ENCODE measurements around the gene NSF. TPM values are rescaled to one million over a fixed set of nuclear protein-coding genes. Genes with fewer than 3 reads are reported as not detected.
A peak's percentile ranks its signal among the peaks of the same experiment; 100 is the strongest.
"Not testable (repeated sequence)": the region's sequence is repeated elsewhere in the genome, so short reads cannot be mapped to it uniquely, and the experiment has no call there.

NSF gene
- total RNA-seq = 44.7 TPM

GRCh38 chr17:46590157-46591146 is at the start of gene NSF:
Gene NSF, plus strand, starts transcription at chr17:46590669. Its CDS starts 107 bp downstream, at chr17:46590776.
- not testable (repeated sequence) for DNase-seq (ENCODE audit: low spot score)

DNA sequence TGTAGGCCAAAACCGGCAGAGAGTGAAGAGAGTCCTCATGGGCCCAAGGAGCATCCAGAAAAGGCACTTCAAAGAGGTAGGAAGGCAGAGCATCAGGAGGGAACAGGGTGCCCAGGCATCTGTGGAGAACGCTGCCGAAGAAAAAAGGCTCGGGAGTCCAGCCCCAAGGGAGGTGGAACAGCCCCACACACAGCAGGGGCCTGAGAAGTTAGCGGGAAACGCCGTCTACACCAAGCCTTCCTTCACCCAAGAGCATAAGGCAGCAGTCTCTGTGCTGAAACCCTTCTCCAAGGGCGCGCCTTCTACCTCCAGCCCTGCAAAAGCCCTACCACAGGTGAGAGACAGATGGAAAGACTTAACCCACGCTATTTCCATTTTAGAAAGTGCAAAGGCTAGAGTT is 41.9 kb upstream of the NSF start:
- DNase-seq (ENCODE audit: low spot score) = not testable (repeated sequence)

GRCh38 chr17:46559155-46559554 is 31.3 kb upstream of the NSF start:
- DNase-seq (ENCODE audit: low spot score) = not testable (repeated sequence)

- not testable (repeated sequence) for DNase-seq (ENCODE audit: low spot score)
These were observed 30.4 kb upstream of the NSF start for GRCh38 chr17:46560048-46560447.

DNA sequence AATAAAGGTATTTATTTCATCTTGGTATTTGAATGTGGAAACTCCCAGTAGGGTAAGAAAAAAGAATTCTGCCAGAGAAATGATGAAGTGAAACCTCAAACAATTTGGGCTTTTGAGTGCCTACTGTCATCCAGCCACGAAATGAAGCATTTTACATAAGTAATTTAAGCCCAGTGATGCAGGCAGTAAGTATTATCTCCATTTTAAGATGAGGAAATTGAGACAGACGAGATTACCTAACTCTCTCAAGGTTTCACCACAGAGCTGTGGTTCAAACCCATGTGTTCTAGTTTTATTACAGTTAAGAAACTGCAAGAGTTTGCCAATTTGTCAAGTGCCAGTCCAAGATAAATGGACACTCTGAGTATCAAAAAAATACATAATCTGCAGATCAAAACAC is 24.2 kb upstream of the NSF start:
- not testable (repeated sequence) for DNase-seq (ENCODE audit: low spot score)

- not testable (repeated sequence) for DNase-seq (ENCODE audit: low spot score)
These were observed 23.5 kb upstream of the NSF start for GRCh38 chr17:46566980-46567379.

- DNase-seq (ENCODE audit: low spot score) = not testable (repeated sequence)
These were observed 18.7 kb upstream of the NSF start for GRCh38 chr17:46571796-46572195.

DNA sequence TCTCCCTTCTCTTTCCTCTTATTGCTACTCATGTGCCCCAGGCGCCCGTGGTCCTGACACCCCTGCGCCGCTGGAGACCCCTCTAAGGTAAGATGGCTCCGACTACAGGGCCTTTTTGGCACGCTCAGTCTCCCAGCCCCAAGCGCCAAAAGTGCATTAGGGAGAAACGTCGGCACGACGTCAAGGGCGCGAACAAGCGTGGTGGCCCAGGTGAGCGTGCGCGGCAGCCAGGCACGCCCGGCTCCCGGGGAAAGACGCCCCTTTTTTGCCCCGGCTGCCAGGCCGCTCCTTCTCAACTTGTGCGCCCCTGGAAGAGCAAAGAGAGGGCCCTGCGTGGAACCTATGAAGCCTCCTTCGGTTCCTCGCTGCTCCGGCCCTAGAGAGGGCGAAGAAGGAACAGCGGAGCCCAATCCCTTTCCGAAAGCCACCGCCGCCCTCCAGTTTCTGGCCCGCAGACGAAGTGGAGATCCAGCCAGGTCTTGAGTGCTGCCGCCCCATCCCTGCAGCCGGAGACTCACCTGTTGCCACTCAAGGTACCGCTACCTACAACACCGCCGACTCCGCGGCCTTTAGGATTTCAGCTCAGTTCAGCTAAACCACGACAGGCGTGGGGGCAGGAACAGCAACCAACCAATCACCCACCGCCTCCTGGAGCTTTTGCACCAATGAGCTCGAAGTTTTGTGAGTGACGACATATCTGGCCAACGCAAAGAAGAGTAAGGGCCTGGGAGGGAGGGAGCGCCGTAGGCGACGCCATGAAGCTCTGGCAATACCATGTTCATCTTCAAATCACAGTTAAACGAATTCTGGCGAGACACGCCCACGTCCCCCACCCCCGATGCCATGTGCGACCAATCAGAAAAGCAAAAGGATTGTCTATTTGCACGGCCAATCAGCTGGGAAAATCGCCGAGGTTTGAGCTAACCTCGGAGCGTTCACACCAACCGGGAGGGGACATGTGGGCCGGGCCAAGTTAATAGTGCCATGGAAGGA is 11.1 kb upstream of the NSF start, which contains the start of gene ARL17A:
TSS of gene ARL17A (minus strand) at position 609 of the 993 bp plus-strand sequence. CDS start 3,369 bp downstream, outside the sequence.
- DNase-seq (ENCODE audit: low spot score) = peak; percentile 86

DNA sequence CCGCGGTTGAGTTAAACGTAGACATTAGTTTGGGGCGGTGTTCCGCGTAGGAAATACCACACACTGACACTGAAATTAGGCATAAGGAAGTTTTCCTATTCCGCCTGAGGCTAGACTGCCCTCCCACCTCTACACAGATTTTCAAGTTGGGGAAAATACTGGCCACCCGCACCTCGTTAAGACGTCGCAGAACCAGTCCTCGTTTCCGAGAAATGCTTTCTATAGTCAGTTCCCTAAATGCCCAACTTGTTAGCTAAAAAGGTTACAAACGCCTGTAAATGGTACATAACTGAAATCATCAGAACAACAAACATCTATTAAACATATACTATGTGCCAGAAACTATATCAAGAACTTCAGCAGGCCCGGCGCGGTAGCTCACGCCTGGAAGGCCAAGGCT is 10.4 kb upstream of the NSF start:
- DNase-seq (ENCODE audit: low spot score) = not testable (repeated sequence)

- DNase-seq (ENCODE audit: low spot score) = not testable (repeated sequence)
These were observed 5.0 kb upstream of the NSF start for GRCh38 chr17:46585444-46585843.

DNA sequence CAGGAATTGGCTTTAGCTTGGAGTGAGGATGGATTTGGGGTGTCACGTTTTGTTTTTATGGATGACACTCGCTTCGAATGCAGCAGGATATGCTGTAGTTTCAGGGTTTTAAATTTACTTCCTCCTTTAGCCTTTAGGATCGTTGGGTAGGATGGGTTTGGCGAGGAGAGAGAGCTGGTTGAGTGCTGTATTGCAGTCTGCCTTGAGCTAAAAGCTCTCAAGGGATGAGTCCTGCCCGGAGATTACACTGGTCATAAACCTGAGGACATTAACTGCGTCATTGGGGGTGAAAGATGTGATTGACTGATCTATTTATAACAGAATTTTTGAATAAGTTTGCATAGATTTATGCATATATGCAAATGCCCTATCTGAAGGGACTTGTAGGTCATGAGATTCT is 863 bp downstream of the NSF start:
- not testable (repeated sequence) for DNase-seq (ENCODE audit: low spot score)

GRCh38 chr17:46598344-46598931 is 8.0 kb downstream of the NSF start:
- not testable (repeated sequence) for DNase-seq (ENCODE audit: low spot score)

DNA sequence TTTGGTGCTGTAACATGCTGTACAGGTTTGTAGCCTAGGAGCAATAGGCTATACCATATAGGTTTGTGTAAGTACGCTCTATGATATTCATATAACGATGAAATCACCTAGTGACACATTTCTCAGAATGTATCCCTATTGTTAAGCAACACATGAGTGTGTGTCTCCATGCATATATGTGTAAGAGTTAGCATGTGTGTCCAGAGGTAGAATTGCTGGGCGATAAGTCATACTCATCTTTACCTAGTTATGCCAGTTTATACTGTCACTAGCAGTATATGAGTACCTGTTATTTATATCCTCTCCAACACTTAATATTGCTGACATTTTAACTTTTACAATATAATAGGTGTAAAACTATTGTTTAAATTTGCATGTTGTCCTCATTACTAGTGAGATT is 10.3 kb downstream of the NSF start:
- DNase-seq (ENCODE audit: low spot score) = not testable (repeated sequence)

GRCh38 chr17:46603125-46603524 is 12.7 kb downstream of the NSF start:
- DNase-seq (ENCODE audit: low spot score) = not testable (repeated sequence)

DNA sequence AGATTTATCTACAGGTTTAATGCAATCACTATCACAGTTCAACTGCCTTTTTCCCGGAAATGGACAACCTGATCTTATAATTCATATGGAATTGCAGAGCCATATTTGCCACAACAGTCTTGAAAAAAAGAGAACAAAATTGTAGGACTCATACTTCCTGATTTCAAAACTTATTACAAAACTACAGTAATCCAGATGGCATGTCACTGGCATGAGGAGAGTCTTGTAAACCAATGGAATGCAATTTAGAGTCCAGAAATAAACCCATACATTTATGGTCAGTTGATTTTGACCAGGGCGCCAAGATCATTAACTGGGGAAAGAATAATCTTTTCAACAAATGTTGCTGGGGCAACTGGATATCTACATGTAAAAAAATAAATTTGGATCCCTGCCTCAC is 20.8 kb downstream of the NSF start:
- not testable (repeated sequence) for DNase-seq (ENCODE audit: low spot score)

DNA sequence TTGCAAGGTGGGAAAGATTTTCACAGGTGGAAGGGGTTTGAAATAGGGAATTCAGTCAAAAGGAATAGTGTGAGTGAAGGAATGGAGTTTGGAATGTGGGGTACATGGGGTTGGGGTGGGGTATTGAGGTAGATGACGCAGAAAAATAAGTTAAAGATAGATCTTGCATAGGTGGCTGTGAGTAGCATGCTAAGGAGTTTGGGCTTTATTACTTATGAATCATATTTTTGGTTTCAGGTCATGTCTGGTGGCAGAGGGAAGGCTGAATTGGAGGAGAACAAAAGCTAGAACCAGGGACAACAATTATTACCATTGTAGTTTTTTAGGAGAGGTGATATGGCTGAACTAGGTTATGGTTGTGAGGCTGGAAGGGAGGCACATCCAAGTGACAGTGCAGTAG is 23.4 kb downstream of the NSF start:
- DNase-seq (ENCODE audit: low spot score) = not testable (repeated sequence)

DNA sequence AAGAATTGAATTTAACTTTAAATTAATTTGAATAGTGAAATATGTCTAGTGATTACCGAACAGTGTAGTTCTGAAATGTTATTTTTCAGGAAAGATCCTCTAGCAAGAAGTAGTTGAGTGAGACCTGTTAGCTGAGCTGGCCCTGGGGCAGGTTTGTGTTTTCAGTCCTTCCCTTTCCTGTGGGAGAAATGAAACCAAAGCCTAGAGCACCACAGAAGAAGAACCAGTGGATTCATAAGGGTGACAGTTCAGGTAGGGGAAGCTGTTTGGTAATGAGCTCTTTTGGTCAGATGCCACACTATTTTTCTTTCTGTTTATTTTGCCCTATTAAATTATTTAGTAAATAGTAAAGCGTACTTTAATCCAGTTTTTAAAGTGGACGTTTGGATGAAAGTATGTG is 26.7 kb downstream of the NSF start:
- not testable (repeated sequence) for DNase-seq (ENCODE audit: low spot score)

GRCh38 chr17:46618975-46619374 is 28.5 kb downstream of the NSF start:
- not testable (repeated sequence) for DNase-seq (ENCODE audit: low spot score)

DNA sequence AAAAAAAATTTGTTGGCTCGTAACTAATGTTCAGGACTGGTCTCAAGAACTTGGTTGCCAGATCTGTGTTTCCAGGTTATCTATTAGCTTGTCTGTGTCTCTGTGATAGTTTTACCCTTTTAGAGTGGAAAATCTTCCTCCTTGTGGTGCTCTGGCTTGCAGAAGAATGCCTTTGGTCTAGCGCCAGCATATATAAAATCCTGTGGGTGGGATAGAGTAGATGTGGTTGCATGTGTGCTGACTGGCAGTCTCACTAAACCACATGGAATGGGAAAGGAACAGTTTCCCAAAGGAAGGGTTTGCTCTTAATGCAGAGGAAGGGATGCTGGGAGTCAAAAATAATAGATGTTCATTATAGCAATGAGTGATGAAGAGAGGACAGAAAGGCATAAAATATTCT is 33.3 kb downstream of the NSF start:
- DNase-seq (ENCODE audit: low spot score) = not testable (repeated sequence)

DNA sequence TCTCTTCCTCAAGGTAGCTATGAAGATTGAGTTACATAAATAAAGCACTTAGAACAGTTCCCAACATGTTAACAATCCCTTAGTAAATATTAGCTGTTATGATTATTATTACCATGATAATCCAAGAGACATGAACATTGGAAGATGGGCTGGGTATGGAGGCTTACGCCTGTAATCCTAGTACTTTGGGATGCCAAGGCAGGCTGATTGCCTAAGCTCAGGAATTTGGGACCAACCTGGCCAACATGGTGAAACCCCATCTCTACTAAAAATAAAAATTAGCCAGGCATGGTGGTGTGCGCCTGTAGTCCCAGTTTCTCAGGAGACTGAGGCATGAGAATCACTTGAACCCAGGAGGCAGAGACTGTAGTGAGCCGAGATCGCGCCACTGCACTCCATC is 34.3 kb downstream of the NSF start:
- DNase-seq (ENCODE audit: low spot score) = not testable (repeated sequence)

- DNase-seq (ENCODE audit: low spot score) = not testable (repeated sequence)
These were observed 37.0 kb downstream of the NSF start for GRCh38 chr17:46627452-46627851.

Data from mucosa of gallbladder (tissue), 1 donor.